Peyer's patch (tissue), 4 donors: ENCODE measurements around the gene MLF2.

Experiments
- POLR2A ChIP-seq, 2 donors: fragments of 450-650 bp; IDR thresholded peaks; one replicate each; pipeline ENCODE4 v1.5.1; 2017; ENCODE audit warnings: antibody characterized with exemption in 2 of 2, mild to moderate bottlenecking in 2 of 2, moderate library complexity in 2 of 2
- TF ChIP-seq, protein P1 (sequence below), 6 experiments: fragments of 450-650 bp in 4 of 6; fragments of 200-600 bp in 2 of 6; sonication (generic) in 1 of 6; IDR thresholded peaks; one replicate each; pipeline ENCODE4 v1.5.1; 2017 to 2019; ENCODE audit warnings: antibody characterized with exemption in 6 of 6, mild to moderate bottlenecking in 3 of 6, moderate library complexity in 1 of 6

DNA sequence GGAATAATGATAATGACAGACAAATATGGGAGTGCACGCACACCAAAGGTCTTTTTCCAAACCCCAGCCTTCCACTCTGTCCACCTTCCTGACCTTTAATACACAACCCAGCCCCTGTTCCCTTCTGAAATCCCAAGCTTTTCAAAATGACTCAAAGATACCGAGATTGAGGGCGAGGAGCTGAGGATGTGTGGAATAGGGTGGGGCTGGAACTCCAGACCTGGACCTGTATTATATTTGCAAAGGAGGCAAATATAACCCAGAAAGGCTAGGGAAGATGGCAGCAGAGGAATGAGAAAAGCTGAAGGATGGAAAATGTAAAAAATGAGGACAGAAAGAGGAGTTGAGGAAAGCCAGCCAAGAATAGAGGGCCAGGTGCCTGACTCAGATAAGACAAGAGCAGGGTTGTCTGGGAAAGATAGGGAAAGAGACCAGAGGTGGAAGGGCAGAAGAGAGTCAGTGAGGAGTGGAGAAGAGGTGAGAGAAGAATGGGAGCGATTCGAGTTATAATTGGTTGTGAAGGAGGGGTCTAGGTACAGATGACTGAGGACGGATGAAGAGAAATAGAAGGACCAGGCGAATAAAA, 12.2 kb upstream of the MLF2 start:
- TF ChIP-seq POLR2A (IDR thresholded peaks at IDR 0.05) = no peak
- TF ChIP-seq, protein P1, sequence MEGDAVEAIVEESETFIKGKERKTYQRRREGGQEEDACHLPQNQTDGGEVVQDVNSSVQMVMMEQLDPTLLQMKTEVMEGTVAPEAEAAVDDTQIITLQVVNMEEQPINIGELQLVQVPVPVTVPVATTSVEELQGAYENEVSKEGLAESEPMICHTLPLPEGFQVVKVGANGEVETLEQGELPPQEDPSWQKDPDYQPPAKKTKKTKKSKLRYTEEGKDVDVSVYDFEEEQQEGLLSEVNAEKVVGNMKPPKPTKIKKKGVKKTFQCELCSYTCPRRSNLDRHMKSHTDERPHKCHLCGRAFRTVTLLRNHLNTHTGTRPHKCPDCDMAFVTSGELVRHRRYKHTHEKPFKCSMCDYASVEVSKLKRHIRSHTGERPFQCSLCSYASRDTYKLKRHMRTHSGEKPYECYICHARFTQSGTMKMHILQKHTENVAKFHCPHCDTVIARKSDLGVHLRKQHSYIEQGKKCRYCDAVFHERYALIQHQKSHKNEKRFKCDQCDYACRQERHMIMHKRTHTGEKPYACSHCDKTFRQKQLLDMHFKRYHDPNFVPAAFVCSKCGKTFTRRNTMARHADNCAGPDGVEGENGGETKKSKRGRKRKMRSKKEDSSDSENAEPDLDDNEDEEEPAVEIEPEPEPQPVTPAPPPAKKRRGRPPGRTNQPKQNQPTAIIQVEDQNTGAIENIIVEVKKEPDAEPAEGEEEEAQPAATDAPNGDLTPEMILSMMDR (IDR thresholded peaks at IDR 0.05) = no peak
